SHP77 treated with DMSO at 0.1 percent for 48 hours (cell line): Measurements from ENCODE around the gene PMP22.
A peak's percentile ranks its signal among the peaks of the same experiment; 100 is the strongest.
"Not testable (repeated sequence)": the region's sequence is repeated elsewhere in the genome, so short reads cannot be mapped to it uniquely, and the experiment has no call there.

Source experiments
- DNase-seq: peaks from one replicate; lab custom pipeline; 2025; lab: John Stamatoyannopoulos, UW

The PMP22 gene

GRCh38 chr17:15255713-15256454 is 9.2 kb downstream of the PMP22 start:
- DNase-seq, result no peak

- DNase-seq, result no peak
Observed at GRCh38 chr17:15250135-15250860, 14.8 kb downstream of the PMP22 start.

- DNase-seq, result no peak
Observed at GRCh38 chr17:15249487-15249886, 15.6 kb downstream of the PMP22 start.

GRCh38 chr17:15247891-15248529 is 17.1 kb downstream of the PMP22 start:
- DNase-seq, result no peak

GRCh38 chr17:15245054-15245453 is 20.1 kb downstream of the PMP22 start:
- DNase-seq, result no peak

GRCh38 chr17:15240644-15241043 is 24.5 kb downstream of the PMP22 start:
- no peak for DNase-seq

GRCh38 chr17:15239491-15239890 is 25.6 kb downstream of the PMP22 start:
- DNase-seq, result no peak

GRCh38 chr17:15238676-15239422 is 26.3 kb downstream of the PMP22 start:
- no peak for DNase-seq

GRCh38 chr17:15238057-15238456 is 27.1 kb downstream of the PMP22 start:
- no peak for DNase-seq

GRCh38 chr17:15237106-15237425 is 28.1 kb downstream of the PMP22 start:
- DNase-seq, result no peak

- no peak for DNase-seq
Observed at GRCh38 chr17:15236281-15237105, 28.6 kb downstream of the PMP22 start.

- DNase-seq, result no peak
Observed at GRCh38 chr17:15233971-15234370, 31.2 kb downstream of the PMP22 start.

- no peak for DNase-seq
Observed at GRCh38 chr17:15233022-15233805, 31.9 kb downstream of the PMP22 start.

GRCh38 chr17:15232517-15232915 is 32.6 kb downstream of the PMP22 start:
- no peak for DNase-seq

- no peak for DNase-seq
Observed at GRCh38 chr17:15231851-15232516, 33.1 kb downstream of the PMP22 start.

GRCh38 chr17:15230866-15231265 is 34.3 kb downstream of the PMP22 start:
- no peak for DNase-seq

- DNase-seq, result not testable (repeated sequence)
Observed at GRCh38 chr17:15221827-15222226, 43.3 kb downstream of the PMP22 start.

- no peak for DNase-seq
Observed at GRCh38 chr17:15220785-15221184, 44.3 kb downstream of the PMP22 start.

GRCh38 chr17:15216481-15216880 is 48.6 kb downstream of the PMP22 start:
- no peak for DNase-seq

GRCh38 chr17:15213381-15214087 is 51.6 kb downstream of the PMP22 start:
- peak; percentile 17 for DNase-seq
